ENCODE measurements around the gene MLIP.
"Not testable (repeated sequence)": the region's sequence is repeated elsewhere in the genome, so short reads cannot be mapped to it uniquely, and the experiment has no call there.

The MLIP gene

GRCh38 chr6:54185885-54186284 lies 74.6 kb downstream of the MLIP start:
- H3K9me3 ChIP-seq (ENCODE audit: control insufficient read depth, low read length), result no peaks in the 10 kb centered on the region
- no peaks in the 10 kb centered on the region for H3K4me1 ChIP-seq (ENCODE audit: control insufficient read depth, insufficient read depth, low read length)
- 94% methylated on average over 1 of the region's 1 CpG for WGBS, 2 experiments
- H3K27ac ChIP-seq (ENCODE audit: insufficient read depth, low read depth, low read length, poor library complexity, severe bottlenecking), result no peak overlapping the region
- H3K36me3 ChIP-seq (ENCODE audit: control insufficient read depth, insufficient read depth, low read length), result no peaks in the 10 kb centered on the region
- H3K4me3 ChIP-seq (ENCODE audit: insufficient read depth, low read depth, low read length), result no peak overlapping the region
- H3K27me3 ChIP-seq (ENCODE audit: control insufficient read depth, insufficient read depth, low read length, poor library complexity, severe bottlenecking), result no peaks in the 10 kb centered on the region

- Histone ChIP-seq H3K4me3 (ENCODE audit: insufficient read depth, low read depth, low read length) (no peak overlapping the region), H3K9me3 (ENCODE audit: control insufficient read depth, low read length) (no peaks in the 10 kb centered on the region), H3K4me1 (ENCODE audit: control insufficient read depth, insufficient read depth, low read length) (no peaks in the 10 kb centered on the region), H3K27me3 (ENCODE audit: control insufficient read depth, insufficient read depth, low read length, poor library complexity, severe bottlenecking) (no peaks in the 10 kb centered on the region), H3K36me3 (ENCODE audit: control insufficient read depth, insufficient read depth, low read length) (no peaks in the 10 kb centered on the region), H3K27ac (ENCODE audit: insufficient read depth, low read depth, low read length, poor library complexity, severe bottlenecking) (no peak overlapping the region)
- 94 to 95% methylated on average over 2 of the region's 2 CpGs for WGBS, 2 experiments
Observed at GRCh38 chr6:54188846-54189245, 77.6 kb downstream of the MLIP start.

- Histone ChIP-seq H3K4me3 (ENCODE audit: insufficient read depth, low read depth, low read length) (no peak overlapping the region), H3K9me3 (ENCODE audit: control insufficient read depth, low read length) (no peaks in the 10 kb centered on the region), H3K27ac (ENCODE audit: insufficient read depth, low read depth, low read length, poor library complexity, severe bottlenecking) (no peak overlapping the region), H3K27me3 (ENCODE audit: control insufficient read depth, insufficient read depth, low read length, poor library complexity, severe bottlenecking) (no peaks in the 10 kb centered on the region), H3K4me1 (ENCODE audit: control insufficient read depth, insufficient read depth, low read length) (no peaks in the 10 kb centered on the region), H3K36me3 (ENCODE audit: control insufficient read depth, insufficient read depth, low read length) (no peaks in the 10 kb centered on the region)
- 92 to 98% methylated on average over 2 of the region's 2 CpGs for WGBS, 2 experiments
Observed at GRCh38 chr6:54191461-54191860, 80.2 kb downstream of the MLIP start.

GRCh38 chr6:54192993-54193392 lies 81.8 kb downstream of the MLIP start:
- H3K27ac ChIP-seq (ENCODE audit: insufficient read depth, low read depth, low read length, poor library complexity, severe bottlenecking), result no peak overlapping the region

GRCh38 chr6:54193560-54193959 lies 82.3 kb downstream of the MLIP start:
- Histone ChIP-seq H3K4me1 (ENCODE audit: control insufficient read depth, insufficient read depth, low read length) (no peaks in the 10 kb centered on the region), H3K36me3 (ENCODE audit: control insufficient read depth, insufficient read depth, low read length) (no peaks in the 10 kb centered on the region), H3K27me3 (ENCODE audit: control insufficient read depth, insufficient read depth, low read length, poor library complexity, severe bottlenecking) (no peaks in the 10 kb centered on the region), H3K4me3 (ENCODE audit: insufficient read depth, low read depth, low read length) (no peak overlapping the region), H3K9me3 (ENCODE audit: control insufficient read depth, low read length) (no peaks in the 10 kb centered on the region), H3K27ac (ENCODE audit: insufficient read depth, low read depth, low read length, poor library complexity, severe bottlenecking) (no peak overlapping the region)
- WGBS, 2 experiments, result 41 to 42% methylated on average over 3 of the region's 3 CpGs

More at GRCh38 chr6:54192993-54193392, 81.8 kb downstream of the MLIP start:
- H3K9me3 ChIP-seq (ENCODE audit: control insufficient read depth, low read length), result no peaks in the 10 kb centered on the region
- H3K27me3 ChIP-seq (ENCODE audit: control insufficient read depth, insufficient read depth, low read length, poor library complexity, severe bottlenecking), result no peaks in the 10 kb centered on the region
- no peaks in the 10 kb centered on the region for H3K36me3 ChIP-seq (ENCODE audit: control insufficient read depth, insufficient read depth, low read length)
- H3K4me3 ChIP-seq (ENCODE audit: insufficient read depth, low read depth, low read length), result no peak overlapping the region
- WGBS, 2 experiments, result 96 to 100% methylated on average over 2 to 3 of the region's 3 CpGs
- H3K4me1 ChIP-seq (ENCODE audit: control insufficient read depth, insufficient read depth, low read length), result no peaks in the 10 kb centered on the region

- H3K27me3 ChIP-seq (ENCODE audit: control insufficient read depth, insufficient read depth, low read length, poor library complexity, severe bottlenecking), result no peaks in the 10 kb centered on the region
- no peak overlapping the region for H3K4me3 ChIP-seq (ENCODE audit: insufficient read depth, low read depth, low read length)
- no peaks in the 10 kb centered on the region for H3K9me3 ChIP-seq (ENCODE audit: control insufficient read depth, low read length)
- H3K36me3 ChIP-seq (ENCODE audit: control insufficient read depth, insufficient read depth, low read length), result no peaks in the 10 kb centered on the region
- 50 to 54% methylated on average over 4 of the region's 4 CpGs for WGBS, 2 experiments
- H3K4me1 ChIP-seq (ENCODE audit: control insufficient read depth, insufficient read depth, low read length), result no peaks in the 10 kb centered on the region
- no peak overlapping the region for H3K27ac ChIP-seq (ENCODE audit: insufficient read depth, low read depth, low read length, poor library complexity, severe bottlenecking)
Observed at GRCh38 chr6:54194067-54194466, 82.8 kb downstream of the MLIP start.

- 93 to 97% methylated on average over 3 of the region's 3 CpGs for WGBS, 2 experiments
- no peaks in the 10 kb centered on the region for H3K27me3 ChIP-seq (ENCODE audit: control insufficient read depth, insufficient read depth, low read length, poor library complexity, severe bottlenecking)
- H3K36me3 ChIP-seq (ENCODE audit: control insufficient read depth, insufficient read depth, low read length), result no peaks in the 10 kb centered on the region
- H3K4me1 ChIP-seq (ENCODE audit: control insufficient read depth, insufficient read depth, low read length), result no peaks in the 10 kb centered on the region
- no peak overlapping the region for H3K27ac ChIP-seq (ENCODE audit: insufficient read depth, low read depth, low read length, poor library complexity, severe bottlenecking)
- no peak overlapping the region for H3K4me3 ChIP-seq (ENCODE audit: insufficient read depth, low read depth, low read length)
- no peaks in the 10 kb centered on the region for H3K9me3 ChIP-seq (ENCODE audit: control insufficient read depth, low read length)
Observed at GRCh38 chr6:54195637-54196036, 84.4 kb downstream of the MLIP start.

GRCh38 chr6:54196905-54197304 lies 85.7 kb downstream of the MLIP start:
- H3K9me3 ChIP-seq (ENCODE audit: control insufficient read depth, low read length), result no peaks in the 10 kb centered on the region
- H3K27ac ChIP-seq (ENCODE audit: insufficient read depth, low read depth, low read length, poor library complexity, severe bottlenecking), result no peak overlapping the region
- H3K4me1 ChIP-seq (ENCODE audit: control insufficient read depth, insufficient read depth, low read length), result no peaks in the 10 kb centered on the region
- no peaks in the 10 kb centered on the region for H3K27me3 ChIP-seq (ENCODE audit: control insufficient read depth, insufficient read depth, low read length, poor library complexity, severe bottlenecking)
- no peak overlapping the region for H3K4me3 ChIP-seq (ENCODE audit: insufficient read depth, low read depth, low read length)
- WGBS, 2 experiments, result 93 to 100% methylated on average over 3 of the region's 3 CpGs
- no peaks in the 10 kb centered on the region for H3K36me3 ChIP-seq (ENCODE audit: control insufficient read depth, insufficient read depth, low read length)

- WGBS, 2 experiments, result 95 to 96% methylated on average over 3 of the region's 3 CpGs
- Histone ChIP-seq H3K36me3 (ENCODE audit: control insufficient read depth, insufficient read depth, low read length) (no peaks in the 10 kb centered on the region), H3K27ac (ENCODE audit: insufficient read depth, low read depth, low read length, poor library complexity, severe bottlenecking) (no peak overlapping the region), H3K4me3 (ENCODE audit: insufficient read depth, low read depth, low read length) (no peak overlapping the region), H3K4me1 (ENCODE audit: control insufficient read depth, insufficient read depth, low read length) (no peaks in the 10 kb centered on the region), H3K27me3 (ENCODE audit: control insufficient read depth, insufficient read depth, low read length, poor library complexity, severe bottlenecking) (no peaks in the 10 kb centered on the region), H3K9me3 (ENCODE audit: control insufficient read depth, low read length) (no peaks in the 10 kb centered on the region)
Observed at GRCh38 chr6:54198134-54198533, 86.9 kb downstream of the MLIP start.

- H3K27me3 ChIP-seq (ENCODE audit: control insufficient read depth, insufficient read depth, low read length, poor library complexity, severe bottlenecking); H3K4me1 ChIP-seq (ENCODE audit: control insufficient read depth, insufficient read depth, low read length); H3K27ac ChIP-seq (ENCODE audit: insufficient read depth, low read depth, low read length, poor library complexity, severe bottlenecking); H3K4me3 ChIP-seq (ENCODE audit: insufficient read depth, low read depth, low read length); H3K36me3 ChIP-seq (ENCODE audit: control insufficient read depth, insufficient read depth, low read length); H3K9me3 ChIP-seq (ENCODE audit: control insufficient read depth, low read length): not testable (repeated sequence)
- WGBS, 2 experiments, result 91 to 92% methylated on average over 16 of the region's 16 CpGs
Observed at GRCh38 chr6:54203474-54204035, 92.3 kb downstream of the MLIP start.
